SU-DHL-6 (cell line): ENCODE data around the gene TOMM40L.

ENCODE experiments used
- H2AFZ ChIP-seq: fragments of 200-600 bp; sonication (generic); 2 replicates; pipeline ENCODE4 v1.6.1; 2014; ENCODE audit warnings: low read depth, mild to moderate bottlenecking, moderate library complexity, mixed read lengths, antibody characterized with exemption, low read length; ENCODE audit not compliant: severe bottlenecking
- H3F3A ChIP-seq: fragments of 200-600 bp; shearing (Covaris generic); 2 replicates; pipeline ENCODE4 v1.6.0; 2016; ENCODE audit warnings: antibody characterized with exemption, mild to moderate bottlenecking; ENCODE audit not compliant: insufficient read depth
- H3K27ac ChIP-seq: fragments of 200-600 bp; sonication (generic); 2 replicates; pipeline ENCODE4 v1.5.1; 2016; ENCODE audit warnings: low read depth, mild to moderate bottlenecking, low read length, moderate library complexity, mixed read lengths
- H3K27me3 ChIP-seq: fragments of 200-600 bp; sonication (generic), shearing (Covaris generic); 2 replicates; pipeline ENCODE4 v1.6.0; 2014; ENCODE audit warnings: mild to moderate bottlenecking, low read length
- H3K36me3 ChIP-seq: fragments of 200-600 bp; sonication (generic); 2 replicates; pipeline ENCODE4 v1.6.1; 2014; ENCODE audit warnings: mild to moderate bottlenecking, low read length, mixed read lengths
- H3K4me2 ChIP-seq: fragments of 300-600, 200-600 bp; shearing (Covaris generic), sonication (generic); 2 replicates; pipeline ENCODE4 v1.6.0; 2014; ENCODE audit warnings: low read length, low read depth, mild to moderate bottlenecking; ENCODE audit not compliant: poor library complexity, severe bottlenecking
- H3K4me3 ChIP-seq: fragments of 200-600 bp; sonication (generic); 2 replicates; pipeline ENCODE4 v1.5.1; 2014; ENCODE audit warnings: antibody characterized with exemption, low read length, mild to moderate bottlenecking, mixed read lengths; ENCODE audit not compliant: insufficient read depth, poor library complexity, severe bottlenecking
- H3K79me2 ChIP-seq: fragments of 200-600 bp; sonication (generic); 2 replicates; pipeline ENCODE4 v1.6.1; 2014; ENCODE audit warnings: mild to moderate bottlenecking, low read length, moderate library complexity; ENCODE audit not compliant: insufficient read depth
- H3K9ac ChIP-seq: fragments of 200-600 bp; sonication (generic); 2 replicates; pipeline ENCODE4 v1.7.0; 2014; ENCODE audit warnings: mild to moderate bottlenecking, low read length
- H3K9me2 ChIP-seq: fragments of 200-600 bp; sonication (generic); replicated peaks from 2 replicates; pipeline ENCODE4 v1.6.1; 2014; ENCODE audit warnings: low read length; ENCODE audit not compliant: insufficient read depth
- H3K9me3 ChIP-seq: fragments of 200-600 bp; sonication (generic); 2 replicates; pipeline ENCODE4 v1.6.1; 2014; ENCODE audit warnings: low read length, mixed read lengths; ENCODE audit not compliant: insufficient read depth
- H4K20me1 ChIP-seq: fragments of 200-600 bp; sonication (generic); 2 replicates; pipeline ENCODE4 v1.6.1; 2014; ENCODE audit warnings: low read depth, mild to moderate bottlenecking, antibody characterized with exemption, low read length, moderate library complexity, mixed read lengths
- EZH2phosphoT487 ChIP-seq: fragments of 200-600 bp; sonication (generic), shearing (Covaris generic); conservative IDR thresholded peaks from 2 replicates; pipeline ENCODE4 v1.6.1; 2018; ENCODE audit warnings: mild to moderate bottlenecking, antibody characterized with exemption, low read length, moderate library complexity, mixed read lengths
- TF ChIP-seq, protein P1 (sequence below): fragments of 200-600 bp; sonication (generic); IDR thresholded peaks from one replicate; pipeline ENCODE4 v1.5.1; 2017; ENCODE audit warnings: antibody characterized with exemption, mild to moderate bottlenecking, low read length, moderate library complexity; ENCODE audit not compliant: insufficient read depth, poor library complexity, severe bottlenecking

The TOMM40L gene

DNA sequence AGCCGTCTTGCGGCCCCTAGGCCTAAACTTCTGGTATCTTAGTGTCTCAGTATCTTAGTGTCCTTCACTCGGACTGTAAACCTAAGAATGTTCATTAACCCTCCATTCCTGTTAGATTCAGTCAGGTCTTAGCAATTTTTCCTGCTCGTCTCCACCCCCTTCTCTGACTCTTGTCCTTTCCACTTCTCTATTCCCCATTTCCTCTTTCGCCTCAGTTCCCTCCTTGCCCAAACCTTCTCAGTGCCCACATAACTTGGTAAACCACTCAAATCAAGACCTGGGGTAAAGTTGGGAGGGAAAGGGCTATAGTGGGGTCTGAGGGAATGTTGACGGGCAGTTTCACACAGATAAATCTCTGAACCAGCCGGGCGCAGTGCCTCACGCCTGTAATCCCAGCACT is 11.5 kb upstream of the TOMM40L start:
- H3K36me3 ChIP-seq = peaks cover 14% of the 10 kb centered on the region
- H3K79me2 ChIP-seq = no peaks in the 10 kb centered on the region
- no peak overlapping the region for H2AFZ ChIP-seq
- H3K4me3 ChIP-seq = no peak overlapping the region
- no peak overlapping the region for H3K9ac ChIP-seq
- no peaks in the 10 kb centered on the region for H4K20me1 ChIP-seq
- H3K9me3 ChIP-seq = no peaks in the 10 kb centered on the region
- no peaks in the 10 kb centered on the region for H3K27me3 ChIP-seq
- no peak overlapping the region for H3K27ac ChIP-seq
- H3K4me2 ChIP-seq = no peak overlapping the region
- H3F3A ChIP-seq = 0 out of 2 replicates have a peak, but pooled peaks cover 4% of the 10 kb centered on the region
- TF ChIP-seq, protein P1, sequence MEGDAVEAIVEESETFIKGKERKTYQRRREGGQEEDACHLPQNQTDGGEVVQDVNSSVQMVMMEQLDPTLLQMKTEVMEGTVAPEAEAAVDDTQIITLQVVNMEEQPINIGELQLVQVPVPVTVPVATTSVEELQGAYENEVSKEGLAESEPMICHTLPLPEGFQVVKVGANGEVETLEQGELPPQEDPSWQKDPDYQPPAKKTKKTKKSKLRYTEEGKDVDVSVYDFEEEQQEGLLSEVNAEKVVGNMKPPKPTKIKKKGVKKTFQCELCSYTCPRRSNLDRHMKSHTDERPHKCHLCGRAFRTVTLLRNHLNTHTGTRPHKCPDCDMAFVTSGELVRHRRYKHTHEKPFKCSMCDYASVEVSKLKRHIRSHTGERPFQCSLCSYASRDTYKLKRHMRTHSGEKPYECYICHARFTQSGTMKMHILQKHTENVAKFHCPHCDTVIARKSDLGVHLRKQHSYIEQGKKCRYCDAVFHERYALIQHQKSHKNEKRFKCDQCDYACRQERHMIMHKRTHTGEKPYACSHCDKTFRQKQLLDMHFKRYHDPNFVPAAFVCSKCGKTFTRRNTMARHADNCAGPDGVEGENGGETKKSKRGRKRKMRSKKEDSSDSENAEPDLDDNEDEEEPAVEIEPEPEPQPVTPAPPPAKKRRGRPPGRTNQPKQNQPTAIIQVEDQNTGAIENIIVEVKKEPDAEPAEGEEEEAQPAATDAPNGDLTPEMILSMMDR = no peak
- TF ChIP-seq EZH2phosphoT487 = no peak
- H3K9me2 ChIP-seq = no peaks in the 10 kb centered on the region

DNA sequence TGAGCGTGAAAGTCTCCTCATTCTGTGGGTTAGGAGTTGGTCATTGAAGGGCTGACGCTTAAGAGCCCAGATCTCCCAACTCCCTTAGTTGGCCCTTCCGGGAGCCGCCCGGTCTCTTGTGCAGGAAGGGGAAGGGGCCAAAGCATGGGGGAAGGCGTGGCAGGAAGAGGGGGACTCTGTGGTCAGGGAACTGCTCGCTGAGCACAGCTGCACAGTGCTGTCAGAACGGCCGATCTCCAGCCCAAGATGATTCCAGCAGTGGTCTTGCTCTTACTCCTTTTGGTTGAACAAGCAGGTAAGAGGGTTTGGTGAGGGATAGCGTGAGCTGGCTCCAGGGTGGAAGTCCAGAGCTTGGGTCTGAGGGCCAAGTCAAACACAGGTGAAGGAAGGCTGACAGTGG is 10.8 kb upstream of the TOMM40L start, which contains the start of gene FCER1G:
Gene FCER1G, plus strand, starts transcription at position 220 of the 400 bp plus-strand sequence. Its CDS starts 27 bp downstream, at position 247.
- no peak within 1 kb of the TSS for H3K9ac ChIP-seq
- H3F3A ChIP-seq = 0 out of 2 replicates have a peak, but pooled peaks cover 4% of the 10 kb centered on the region
- H3K9me3 ChIP-seq = no peaks in the 10 kb centered on the region
- H3K36me3 ChIP-seq = peaks cover 12% of the 10 kb centered on the region
- no peak within 1 kb of the TSS for H3K27ac ChIP-seq
- H3K9me2 ChIP-seq = no peaks in the 10 kb centered on the region
- no peak for TF ChIP-seq EZH2phosphoT487
- TF ChIP-seq, protein P1 = no peak
- H3K79me2 ChIP-seq = no peaks in the 10 kb centered on the region
- no peaks in the 10 kb centered on the region for H3K27me3 ChIP-seq
- H4K20me1 ChIP-seq = no peaks in the 10 kb centered on the region
- H2AFZ ChIP-seq = no peak within 1 kb of the TSS
- H3K4me2 ChIP-seq = no peak within 1 kb of the TSS
- H3K4me3 ChIP-seq = no peak within 1 kb of the TSS

DNA sequence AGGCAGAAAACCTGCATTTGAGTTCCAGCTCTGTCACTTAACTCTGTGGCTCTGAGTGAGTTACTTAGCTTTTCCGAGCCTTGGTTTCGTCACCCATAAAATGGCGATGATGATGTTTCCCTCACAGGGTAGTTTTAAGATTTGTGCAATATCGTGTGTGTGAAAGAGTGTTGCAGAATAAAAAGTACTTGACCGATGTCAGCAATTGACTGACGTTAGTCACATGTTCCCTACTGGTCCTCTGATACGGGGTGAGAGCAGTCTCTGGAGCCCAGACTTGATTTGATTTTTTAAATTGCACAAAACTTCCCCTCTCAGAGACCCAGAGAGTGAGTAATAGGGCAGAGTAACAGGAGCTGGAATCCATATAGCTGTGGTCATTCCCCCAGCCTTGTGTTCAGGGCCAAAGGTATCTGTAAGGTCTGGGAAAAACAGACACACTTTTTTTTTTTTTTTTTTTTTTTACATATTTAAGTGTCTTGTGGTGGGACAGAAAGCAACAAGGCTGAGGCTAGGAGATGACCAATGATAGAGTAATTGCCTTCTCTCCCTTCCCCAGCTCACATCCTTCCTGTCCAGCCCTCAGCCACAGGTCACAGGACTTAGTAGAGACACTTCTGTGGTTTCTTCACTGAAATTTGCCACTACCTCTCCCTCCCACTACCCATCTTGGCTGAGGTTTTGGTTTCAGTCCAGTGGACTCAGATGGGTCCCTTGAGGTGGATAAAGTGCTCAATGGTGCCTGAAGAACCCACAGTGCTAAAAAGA is 8.7 kb upstream of the TOMM40L start:
- Histone ChIP-seq H3K36me3 (peaks cover 7% of the 10 kb centered on the region), H2AFZ (no peak overlapping the region), H3K27me3 (no peaks in the 10 kb centered on the region), H3K4me3 (no peak overlapping the region), H3K9ac (no peak overlapping the region), H3K9me2 (no peaks in the 10 kb centered on the region), H3K9me3 (no peaks in the 10 kb centered on the region), H3F3A (0 out of 2 replicates have a peak, but pooled peaks cover 4% of the 10 kb centered on the region), H3K27ac (no peak overlapping the region), H4K20me1 (no peaks in the 10 kb centered on the region), H3K4me2 (no peak overlapping the region), H3K79me2 (no peaks in the 10 kb centered on the region)
- TF ChIP-seq, protein P1 = no peak
- TF ChIP-seq EZH2phosphoT487 = no peak
